ENCODE data around the gene SAMD11. TPM values are rescaled to one million over a fixed set of nuclear protein-coding genes. Genes with fewer than 3 reads are reported as not detected.

The SAMD11 gene
- total RNA-seq, 2 experiments from 2014 or later: 0.06 TPM; not detected in 1

GRCh38 chr1:978069-978834 is 54.5 kb downstream of the SAMD11 start:
- no peak for TF ChIP-seq CTCF (conservative IDR thresholded peaks at IDR 0.05; ENCODE audit: low read length)
- TF ChIP-seq EZH2phosphoT487 (IDR thresholded peaks at IDR 0.05; ENCODE audit: borderline replicate concordance, low read depth, low read length): no peak
- H3K9me2 ChIP-seq (ENCODE audit: insufficient read depth, low read length): no peaks in the 10 kb centered on the region
- ChIA-PET POLR2A (no interaction called here), CTCF (ENCODE audit: unreplicated experiment) (no interaction called here)
- no peak for DNase-seq (ENCODE audit: low spot score)
- BruUV-seq (replicated peaks): no TSS peak
- no peaks in the 10 kb centered on the region for H3K4me1 ChIP-seq (ENCODE audit: insufficient read depth, low read length, poor library complexity, severe bottlenecking)
- H3K27ac ChIP-seq (ENCODE audit: low read depth, low read length, poor library complexity, severe bottlenecking): no peak overlapping the region
- H3K4me3 ChIP-seq (ENCODE audit: low read depth, low read length, poor library complexity, severe bottlenecking): no peak overlapping the region
- H3K36me3 ChIP-seq (ENCODE audit: insufficient read depth, low read length): no peaks in the 10 kb centered on the region
- no peak overlapping the region for H3K4me2 ChIP-seq (ENCODE audit: low read length)
- intact Hi-C loops (cut with micrococcal nuclease; ENCODE audit: unreplicated experiment): no loop called here
- no peaks in the 10 kb centered on the region for H3K79me2 ChIP-seq (ENCODE audit: insufficient read depth, low read depth, low read length)
- no peak overlapping the region for H2AFZ ChIP-seq (ENCODE audit: low read length)
- no peaks in the 10 kb centered on the region; the same call in 1 of the 2 replicates for H4K20me1 ChIP-seq (ENCODE audit: insufficient read depth, low read length)
- H3K9me3 ChIP-seq (ENCODE audit: low read length): no peaks in the 10 kb centered on the region

- Histone ChIP-seq H3K4me3 (ENCODE audit: low read depth, low read length, poor library complexity, severe bottlenecking) (no peak overlapping the region), H3K9me3 (ENCODE audit: low read length) (no peaks in the 10 kb centered on the region), H3K27ac (ENCODE audit: low read depth, low read length, poor library complexity, severe bottlenecking) (no peak overlapping the region), H3K4me1 (ENCODE audit: insufficient read depth, low read length, poor library complexity, severe bottlenecking) (no peaks in the 10 kb centered on the region), H3K4me2 (ENCODE audit: low read length) (no peak overlapping the region), H4K20me1 (ENCODE audit: insufficient read depth, low read length) (no peaks in the 10 kb centered on the region), H2AFZ (ENCODE audit: low read length) (no peak overlapping the region), H3K9me2 (ENCODE audit: insufficient read depth, low read length) (no peaks in the 10 kb centered on the region), H3K36me3 (ENCODE audit: insufficient read depth, low read length) (no peaks in the 10 kb centered on the region), H3K79me2 (ENCODE audit: insufficient read depth, low read depth, low read length) (no peaks in the 10 kb centered on the region)
- TF ChIP-seq CTCF (conservative IDR thresholded peaks at IDR 0.05; ENCODE audit: low read length) (no peak), EZH2phosphoT487 (IDR thresholded peaks at IDR 0.05; ENCODE audit: borderline replicate concordance, low read depth, low read length) (no peak)
- ChIA-PET CTCF (ENCODE audit: unreplicated experiment) (no interaction called here), POLR2A (no interaction called here)
- BruUV-seq (replicated peaks): no TSS peak
- no peak for DNase-seq (ENCODE audit: low spot score)
- intact Hi-C loops (cut with micrococcal nuclease; ENCODE audit: unreplicated experiment): no loop called here
These were observed 55.4 kb downstream of the SAMD11 start for GRCh38 chr1:978835-979743.

Data from OCI-LY7 (cell line).